ENCODE measurements around the gene HOMEZ.
A peak's percentile ranks its signal among the peaks of the same experiment; 100 is the strongest.
"Not testable (repeated sequence)": the region's sequence is repeated elsewhere in the genome, so short reads cannot be mapped to it uniquely, and the experiment has no call there.

HOMEZ gene, protein sequence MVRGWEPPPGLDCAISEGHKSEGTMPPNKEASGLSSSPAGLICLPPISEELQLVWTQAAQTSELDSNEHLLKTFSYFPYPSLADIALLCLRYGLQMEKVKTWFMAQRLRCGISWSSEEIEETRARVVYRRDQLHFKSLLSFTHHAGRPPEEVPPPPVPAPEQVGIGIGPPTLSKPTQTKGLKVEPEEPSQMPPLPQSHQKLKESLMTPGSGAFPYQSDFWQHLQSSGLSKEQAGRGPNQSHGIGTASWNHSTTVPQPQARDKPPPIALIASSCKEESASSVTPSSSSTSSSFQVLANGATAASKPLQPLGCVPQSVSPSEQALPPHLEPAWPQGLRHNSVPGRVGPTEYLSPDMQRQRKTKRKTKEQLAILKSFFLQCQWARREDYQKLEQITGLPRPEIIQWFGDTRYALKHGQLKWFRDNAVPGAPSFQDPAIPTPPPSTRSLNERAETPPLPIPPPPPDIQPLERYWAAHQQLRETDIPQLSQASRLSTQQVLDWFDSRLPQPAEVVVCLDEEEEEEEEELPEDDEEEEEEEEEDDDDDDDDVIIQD

GRCh38 chr14:23286020-23286901, at the start of gene HOMEZ:
Gene HOMEZ (minus strand): TSS chr14:23286132. CDS start chr14:23285952, 180 bp downstream.
- TF ChIP-seq, protein P1, sequence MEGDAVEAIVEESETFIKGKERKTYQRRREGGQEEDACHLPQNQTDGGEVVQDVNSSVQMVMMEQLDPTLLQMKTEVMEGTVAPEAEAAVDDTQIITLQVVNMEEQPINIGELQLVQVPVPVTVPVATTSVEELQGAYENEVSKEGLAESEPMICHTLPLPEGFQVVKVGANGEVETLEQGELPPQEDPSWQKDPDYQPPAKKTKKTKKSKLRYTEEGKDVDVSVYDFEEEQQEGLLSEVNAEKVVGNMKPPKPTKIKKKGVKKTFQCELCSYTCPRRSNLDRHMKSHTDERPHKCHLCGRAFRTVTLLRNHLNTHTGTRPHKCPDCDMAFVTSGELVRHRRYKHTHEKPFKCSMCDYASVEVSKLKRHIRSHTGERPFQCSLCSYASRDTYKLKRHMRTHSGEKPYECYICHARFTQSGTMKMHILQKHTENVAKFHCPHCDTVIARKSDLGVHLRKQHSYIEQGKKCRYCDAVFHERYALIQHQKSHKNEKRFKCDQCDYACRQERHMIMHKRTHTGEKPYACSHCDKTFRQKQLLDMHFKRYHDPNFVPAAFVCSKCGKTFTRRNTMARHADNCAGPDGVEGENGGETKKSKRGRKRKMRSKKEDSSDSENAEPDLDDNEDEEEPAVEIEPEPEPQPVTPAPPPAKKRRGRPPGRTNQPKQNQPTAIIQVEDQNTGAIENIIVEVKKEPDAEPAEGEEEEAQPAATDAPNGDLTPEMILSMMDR (IDR thresholded peaks at IDR 0.05; ENCODE audit: insufficient read depth, low read length, missing control alignments), result peak; percentile 23
- POLR2A ChIA-PET, result interaction anchor here (1.1 to 2.5 kb wide), 4 partner anchors 11 to 35 kb away, joined by 4 to 16 read pairs (median 6); partner anchors contain the start of genes BCL2L2, PABPN1 and PPP1R3E
- DNase-seq (ENCODE audit: low read depth, low spot score), result peak; percentile 81
- H3K4me3 ChIP-seq (ENCODE audit: low read depth, low read length), result peak within 1 kb of the TSS; percentile 83
- CTCF ChIA-PET, result interaction anchor here (0.8 to 19.3 kb wide), 6 partner anchors 10 to 192 kb away, joined by 3 to 300 read pairs (median 4); partner anchors contain the start of genes BCL2L2 and PPP1R3E

- TF ChIP-seq, protein P1 (IDR thresholded peaks at IDR 0.05; ENCODE audit: insufficient read depth, low read length, missing control alignments), result no peak
- no peak for DNase-seq (ENCODE audit: low read depth, low spot score)
- CTCF ChIA-PET, result interaction anchor here (1.4 to 18.0 kb wide), 3 partner anchors 10 to 43 kb away, joined by 8 to 303 read pairs (median 9); partner anchors contain the start of genes CMTM5 and SLC22A17
- no peak overlapping the region for H3K4me3 ChIP-seq (ENCODE audit: low read depth, low read length)
- POLR2A ChIA-PET, result no interaction called here
These were observed 49.7 kb upstream of the HOMEZ start for GRCh38 chr14:23335623-23336022.

- POLR2A ChIA-PET, result interaction anchor here (1.8 kb wide), 1 partner anchor 52 kb away, joined by 9 read pairs; no protein-coding TSS in a partner anchor
These were observed 42.2 kb upstream of the HOMEZ start for GRCh38 chr14:23327947-23328744.

GRCh38 chr14:23326491-23327332, 40.8 kb upstream of the HOMEZ start:
- no peak overlapping the region for H3K4me3 ChIP-seq (ENCODE audit: low read depth, low read length)
- ChIA-PET POLR2A (interaction anchor here (0.6 to 1.8 kb wide), 4 partner anchors 16 to 205 kb away, joined by 3 to 9 read pairs (median 5); partner anchors contain the start of gene SLC22A17), CTCF (interaction anchor here (0.9 to 18.0 kb wide), 26 partner anchors 8 to 237 kb away, joined by 3 to 303 read pairs (median 6); partner anchors contain the start of genes CMTM5, PPP1R3E and SLC22A17)
- no peak for DNase-seq (ENCODE audit: low read depth, low spot score)
- TF ChIP-seq, protein P1 (IDR thresholded peaks at IDR 0.05; ENCODE audit: insufficient read depth, low read length, missing control alignments), result no peak

More at GRCh38 chr14:23327947-23328744, 42.2 kb upstream of the HOMEZ start:
- CTCF ChIA-PET, result interaction anchor here (0.6 to 18.0 kb wide), 18 partner anchors 10 to 388 kb away, joined by 3 to 303 read pairs (median 4); partner anchors contain the start of genes CMTM5, IL25 and SLC22A17
- TF ChIP-seq, protein P1 (IDR thresholded peaks at IDR 0.05; ENCODE audit: insufficient read depth, low read length, missing control alignments), result peak; percentile 73
- H3K4me3 ChIP-seq (ENCODE audit: low read depth, low read length), result no peak overlapping the region
- DNase-seq (ENCODE audit: low read depth, low spot score), result no peak

- CTCF ChIA-PET, result interaction anchor here (1.4 to 18.0 kb wide), 6 partner anchors 29 to 131 kb away, joined by 4 to 303 read pairs (median 8); partner anchors contain the start of gene CMTM5
- not testable (repeated sequence) for DNase-seq (ENCODE audit: low read depth, low spot score); H3K4me3 ChIP-seq (ENCODE audit: low read depth, low read length)
- POLR2A ChIA-PET, result interaction anchor here (0.6 to 1.4 kb wide), 3 partner anchors 15 to 204 kb away, joined by 3 to 7 read pairs (median 3); partner anchors contain the start of gene SLC22A17
These were observed 39.8 kb upstream of the HOMEZ start for GRCh38 chr14:23325746-23326145.

Data from AG04449 (cell line).